Measurements from ENCODE around the gene CEACAM20.
"Not testable (repeated sequence)": the region's sequence is repeated elsewhere in the genome, so short reads cannot be mapped to it uniquely, and the experiment has no call there.

The CEACAM20 gene

DNA sequence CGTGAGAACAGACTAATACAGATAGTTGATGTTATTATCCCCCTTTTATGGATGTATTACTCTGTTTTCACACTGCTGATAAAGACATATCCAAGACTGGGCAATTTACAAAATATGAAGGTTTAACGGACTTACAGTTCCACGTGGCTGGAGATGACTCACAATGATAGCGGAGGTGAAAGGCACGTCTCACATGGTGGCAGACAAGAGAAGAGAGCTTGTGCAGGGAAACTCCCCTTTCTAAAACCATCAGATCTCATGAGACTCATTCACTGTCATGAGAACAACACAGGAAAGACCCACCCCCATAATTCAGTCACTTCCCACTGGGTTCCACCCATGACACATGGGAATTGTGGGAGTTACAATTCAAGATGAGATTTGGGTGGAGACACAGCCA lies 60.7 kb downstream of the CEACAM20 start:
- DNase-seq = not testable (repeated sequence)

DNA sequence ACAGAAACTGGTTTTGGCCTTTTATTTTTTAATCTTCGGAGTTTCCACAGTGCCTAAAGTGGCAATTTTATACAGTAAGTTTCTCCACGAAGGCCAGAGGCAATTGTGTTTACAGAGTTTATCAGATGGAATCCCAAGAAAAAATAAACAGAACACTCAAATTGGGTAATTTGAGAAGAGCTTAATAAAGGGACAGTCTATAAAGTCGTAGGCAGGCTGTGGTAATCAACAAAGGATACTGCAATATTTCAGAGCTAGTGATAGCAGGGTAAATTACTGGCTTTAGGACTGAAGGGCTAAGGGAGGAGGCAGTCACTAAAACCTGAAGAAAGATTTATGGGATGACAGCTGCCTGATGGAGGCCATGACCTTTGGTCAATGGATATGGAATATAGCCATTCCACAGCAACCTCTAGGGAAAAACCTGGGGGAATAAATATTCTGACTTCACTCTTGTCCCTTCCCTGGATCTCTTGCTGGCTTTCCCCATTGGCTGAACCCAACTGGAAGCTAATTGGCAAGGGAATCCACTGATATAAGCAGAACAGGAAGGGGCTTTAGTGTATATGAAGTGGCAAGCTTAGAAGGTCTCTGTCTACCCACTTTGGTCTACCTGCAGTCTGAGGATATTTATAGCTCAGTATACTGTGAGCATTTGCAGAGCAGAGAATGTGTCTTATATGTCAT lies 66.7 kb downstream of the CEACAM20 start:
- not testable (repeated sequence) for DNase-seq
